Thymus (tissue), 14 donors: ENCODE data around the gene DNAJB2. TPM values are rescaled to one million over a fixed set of nuclear protein-coding genes. Genes with fewer than 3 reads are reported as not detected.

ENCODE experiments used
- DNase-seq, 9 donors: peaks; one replicate each; pipeline ENCODE4 v3.0.0-alpha.2; 2013; ENCODE audit warnings: low spot score in 9 of 9, low read depth in 6 of 9, missing footprints in 1 of 9
- H3K27ac ChIP-seq, 2 donors: one replicate each; pipeline ENCODE4 v1.5.1; 2013; ENCODE audit warnings: control low read depth in 1 of 2, low read depth in 1 of 2, low read length in 1 of 2, mild to moderate bottlenecking in 1 of 2, moderate library complexity in 1 of 2
- H3K27me3 ChIP-seq, 2 donors: one replicate each; pipeline ENCODE4 v1.5.1; 2013; ENCODE audit warnings: low read length in 1 of 2; ENCODE audit not compliant: control insufficient read depth in 2 of 2, insufficient read depth in 1 of 2
- H3K36me3 ChIP-seq, 2 donors: one replicate each; pipeline ENCODE4 v1.5.1; 2013; ENCODE audit warnings: low read length in 1 of 2, mild to moderate bottlenecking in 1 of 2, moderate library complexity in 1 of 2; ENCODE audit not compliant: control insufficient read depth in 2 of 2, insufficient read depth in 2 of 2
- H3K4me1 ChIP-seq, 2 donors: one replicate each; pipeline ENCODE4 v1.5.1; 2013; ENCODE audit warnings: low read length in 2 of 2; ENCODE audit not compliant: control insufficient read depth in 2 of 2, insufficient read depth in 2 of 2
- H3K4me3 ChIP-seq, 2 donors: one replicate each; pipeline ENCODE4 v1.5.1; 2013; ENCODE audit warnings: low read length in 2 of 2, control low read depth in 1 of 2, mild to moderate bottlenecking in 1 of 2
- H3K9me3 ChIP-seq, 2 donors: one replicate each; pipeline ENCODE4 v1.5.1; 2013; ENCODE audit warnings: low read length in 1 of 2, mild to moderate bottlenecking in 1 of 2; ENCODE audit not compliant: control insufficient read depth in 2 of 2, insufficient read depth in 1 of 2
- WGBS: extraction: QIAGEN DNeasy Blood & Tissue Kit; methylation state at CpG from one replicate; pipeline ENCODE4 v1.1.7; 2013; 5-methylcytosine and 5-hydroxymethylcytosine counted together
- long read RNA-seq, 10 donors: transcript quantifications; one replicate each; lab custom pipeline, GENCODE V29; 2026
- polyA plus RNA-seq: library from polyadenylated mRNA; stranded (reverse); fragments of 200-250 nt; gene quantifications from one replicate; pipeline ENCODE4 v1.2.3, GENCODE V29; 2013
- total RNA-seq: library from RNA; stranded (reverse); fragments of 120-200 nt; gene quantifications from one replicate; pipeline ENCODE4 v1.2.4, GENCODE V29; 2013
- donor health status: healthy.

DNAJB2 gene
- total RNA-seq (27.0 TPM), polyA plus RNA-seq (87.0 TPM)
- long read RNA-seq, donor 1 = 0 reads
- long read RNA-seq, donor 2, transcript DNAJB2-202 (10 exons, 1,946 nt) = major isoform, 13 of 22 reads
- long read RNA-seq, donor 2, partial matches to known transcripts = 0 of 22 reads
- long read RNA-seq, donor 2, other reads (novel, unspliced or antisense) = 0 of 22 reads
- long read RNA-seq, donor 3, transcript DNAJB2-201 (9 exons, 3,176 nt) = minor isoform, 6 of 19 reads
- long read RNA-seq, donor 3, transcript DNAJB2-202 (10 exons, 1,946 nt) = major isoform, 8 of 19 reads
- long read RNA-seq, donor 3, partial matches to known transcripts = 0 of 19 reads
- long read RNA-seq, donor 3, other reads (novel, unspliced or antisense) = 0 of 19 reads
- long read RNA-seq, donor 4, partial matches to known transcripts = 0 of 7 reads
- long read RNA-seq, donor 4, other reads (novel, unspliced or antisense) = 0 of 7 reads
- long read RNA-seq, donor 5, transcript DNAJB2-202 (10 exons, 1,946 nt) = major isoform, 11 of 18 reads
- long read RNA-seq, donor 5, partial matches to known transcripts = 0 of 18 reads
- long read RNA-seq, donor 5, other reads (novel, unspliced or antisense) = 0 of 18 reads
- long read RNA-seq, donor 6, transcript DNAJB2-202 (10 exons, 1,946 nt) = major isoform, 5 of 15 reads
- long read RNA-seq, donor 6, partial matches to known transcripts = 5 of 15 reads
- long read RNA-seq, donor 6, other reads (novel, unspliced or antisense) = 0 of 15 reads
- long read RNA-seq, donor 7, partial matches to known transcripts = 0 of 5 reads
- long read RNA-seq, donor 7, other reads (novel, unspliced or antisense) = 0 of 5 reads
- long read RNA-seq, donor 8, partial matches to known transcripts = 0 of 7 reads
- long read RNA-seq, donor 8, other reads (novel, unspliced or antisense) = 0 of 7 reads
- long read RNA-seq, donor 9, transcript DNAJB2-202 (10 exons, 1,946 nt) = major isoform, 8 of 13 reads
- long read RNA-seq, donor 9, partial matches to known transcripts = 0 of 13 reads
- long read RNA-seq, donor 9, other reads (novel, unspliced or antisense) = 0 of 13 reads
- long read RNA-seq, donor 10, transcript DNAJB2-202 (10 exons, 1,946 nt) = major isoform, 8 of 13 reads
- long read RNA-seq, donor 10, partial matches to known transcripts = 0 of 13 reads
- long read RNA-seq, donor 10, other reads (novel, unspliced or antisense) = 0 of 13 reads

- H3K4me1 ChIP-seq = peaks cover 19 to 34% of the 10 kb centered on the region in 2 donors
- H3K27ac ChIP-seq = peak within 1 kb of the TSS; percentile 99 to 100
- peak within 1 kb of the TSS; percentile 74 to 81 for H3K4me3 ChIP-seq
- peaks cover 23 to 37% of the 10 kb centered on the region in 2 donors for H3K36me3 ChIP-seq
- H3K9me3 ChIP-seq = no peaks in the 10 kb centered on the region
- H3K27me3 ChIP-seq = peaks cover 0 to 3% of the 10 kb centered on the region in 2 donors
- DNase-seq = peak; percentile 90 to 99 (median 97)
- 2% methylated on average over 65 of the region's 65 CpGs for WGBS
Observed at GRCh38 chr2:219279151-219279915, at the start of gene DNAJB2. Gene DNAJB2, plus strand, starts transcription at chr2:219279366. Its CDS starts 468 bp downstream, at chr2:219279834.

- peaks cover 55 to 56% of the 10 kb centered on the region in 2 donors for H3K36me3 ChIP-seq
- WGBS = under 1% methylated on average over 24 of the region's 24 CpGs
- peaks cover 16 to 23% of the 10 kb centered on the region in 2 donors for H3K4me1 ChIP-seq
- peak overlapping the region; percentile 89 to 96 for H3K27ac ChIP-seq
- H3K27me3 ChIP-seq = no peaks in the 10 kb centered on the region
- peak in 2 of 9 donors; percentile 27 to 69 for DNase-seq
- no peaks in the 10 kb centered on the region for H3K9me3 ChIP-seq
- H3K4me3 ChIP-seq = peak overlapping the region; percentile 70 to 99
Observed at GRCh38 chr2:219230059-219230540, 49.1 kb upstream of the DNAJB2 start.

GRCh38 chr2:219234331-219234730, 44.8 kb upstream of the DNAJB2 start:
- Histone ChIP-seq H3K27ac (no peak overlapping the region), H3K4me3 (no peak overlapping the region), H3K9me3 (no peaks in the 10 kb centered on the region), H3K4me1 (peaks cover 5 to 9% of the 10 kb centered on the region in 2 donors), H3K27me3 (no peaks in the 10 kb centered on the region), H3K36me3 (peaks cover 59 to 71% of the 10 kb centered on the region in 2 donors)
- DNase-seq = no peak
- WGBS = over 99% methylated on average over 3 of the region's 3 CpGs

- H3K36me3 ChIP-seq = peaks cover 9 to 19% of the 10 kb centered on the region in 2 donors
- peaks cover 27 to 36% of the 10 kb centered on the region in 2 donors for H3K4me1 ChIP-seq
- peaks cover 0 to 2% of the 10 kb centered on the region in 2 donors for H3K27me3 ChIP-seq
- H3K27ac ChIP-seq = peak overlapping the region in 1 of 2 donors; percentile 26
- no peak for DNase-seq
- H3K4me3 ChIP-seq = no peak overlapping the region
- WGBS = 72% methylated on average over 28 of the region's 28 CpGs
- H3K9me3 ChIP-seq = peaks cover 0 to 5% of the 10 kb centered on the region in 2 donors
Observed at GRCh38 chr2:219243291-219243761, 35.8 kb upstream of the DNAJB2 start.

GRCh38 chr2:219244789-219245147, 34.4 kb upstream of the DNAJB2 start:
- no peak for DNase-seq
- Histone ChIP-seq H3K27me3 (peaks cover 0 to 2% of the 10 kb centered on the region in 2 donors), H3K36me3 (peaks cover 7 to 17% of the 10 kb centered on the region in 2 donors), H3K4me1 (peaks cover 41 to 50% of the 10 kb centered on the region in 2 donors), H3K27ac (peak overlapping the region; percentile 83 to 96), H3K4me3 (peak overlapping the region; percentile 87 to 98), H3K9me3 (peaks cover 0 to 5% of the 10 kb centered on the region in 2 donors)
- WGBS = 44% methylated on average over 6 of the region's 6 CpGs

GRCh38 chr2:219245148-219245898, 33.8 kb upstream of the DNAJB2 start, which contains the start of the genes GLB1L and STK16:
Gene GLB1L, minus strand, starts transcription at chr2:219245444. Its CDS starts 1,871 bp downstream, at chr2:219243573.
Gene STK16, plus strand, starts transcription at chr2:219245479. Its CDS starts 521 bp downstream, at chr2:219246000.
- H3K9me3 ChIP-seq = peaks cover 0 to 5% of the 10 kb centered on the region in 2 donors
- H3K4me3 ChIP-seq = peak within 1 kb of the TSS; percentile 87 to 98
- peak in 8 of 9 donors; percentile 80 to 93 (median 87) for DNase-seq
- peak within 1 kb of the TSS; percentile 83 to 96 for H3K27ac ChIP-seq
- peaks cover 12 to 20% of the 10 kb centered on the region in 2 donors for H3K36me3 ChIP-seq
- WGBS = under 1% methylated on average over 46 of the region's 46 CpGs
- peaks cover 0 to 2% of the 10 kb centered on the region in 2 donors for H3K27me3 ChIP-seq
- H3K4me1 ChIP-seq = peaks cover 43 to 56% of the 10 kb centered on the region in 2 donors

- peaks cover 0 to 5% of the 10 kb centered on the region in 2 donors for H3K9me3 ChIP-seq
- peaks cover 43 to 59% of the 10 kb centered on the region in 2 donors for H3K4me1 ChIP-seq
- peak in 1 of 9 donors; percentile 50 for DNase-seq
- peak overlapping the region; percentile 87 to 98 for H3K4me3 ChIP-seq
- peak overlapping the region; percentile 83 to 96 for H3K27ac ChIP-seq
- 30% methylated on average over 10 of the region's 10 CpGs for WGBS
- peaks cover 17 to 23% of the 10 kb centered on the region in 2 donors for H3K36me3 ChIP-seq
- H3K27me3 ChIP-seq = peaks cover 0 to 2% of the 10 kb centered on the region in 2 donors
Observed at GRCh38 chr2:219245899-219246230, 33.3 kb upstream of the DNAJB2 start.
